Right kidney (tissue), 1 donor: Measurements from ENCODE around the gene DIPK1A.

Experiments used
- DNase-seq: peaks from one replicate; pipeline ENCODE4 v3.0.0-alpha.2; 2016

DIPK1A gene

DNA sequence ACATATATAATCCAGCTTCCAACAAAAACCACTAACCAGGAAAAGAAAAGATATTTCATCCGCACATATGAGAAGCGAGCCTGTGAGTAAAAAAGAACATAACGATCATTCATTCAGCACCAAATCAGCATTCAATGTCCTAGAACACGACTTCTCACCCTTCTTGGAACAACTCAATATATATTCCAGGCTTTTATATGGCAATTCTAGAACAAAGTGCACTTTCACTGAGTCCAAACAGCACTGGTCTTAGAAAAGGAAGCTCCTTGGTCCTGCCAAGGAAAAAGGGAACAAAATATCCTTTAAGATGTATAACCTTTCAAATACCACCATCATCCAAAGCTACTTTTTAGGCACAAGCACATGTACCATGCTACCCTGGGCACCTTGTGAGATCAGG is 84.9 kb downstream of the DIPK1A start:
- no peak for DNase-seq

GRCh38 chr1:92874987-92875386 is 86.3 kb downstream of the DIPK1A start:
- no peak for DNase-seq

DNA sequence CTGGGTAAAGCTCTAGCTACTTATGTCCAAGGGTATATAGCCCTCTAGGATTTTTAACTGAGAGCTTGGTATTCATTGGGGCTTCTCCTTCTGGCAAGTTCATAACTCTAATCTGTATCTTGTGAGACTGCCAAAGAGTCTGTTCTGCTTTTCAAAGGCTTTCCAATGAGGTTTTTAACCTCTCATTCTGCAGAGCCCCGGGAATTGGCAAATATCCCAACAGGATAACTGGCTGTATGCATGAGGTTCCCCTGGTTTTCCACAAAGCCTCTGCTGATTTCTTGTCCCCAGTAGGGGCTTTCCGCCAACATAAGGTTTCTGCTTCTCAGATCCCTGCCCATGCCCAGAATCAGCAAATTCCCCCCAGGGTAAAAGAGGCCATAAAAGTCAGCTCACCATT is 88.5 kb downstream of the DIPK1A start:
- DNase-seq = no peak

GRCh38 chr1:92870591-92870990 is 90.7 kb downstream of the DIPK1A start:
- DNase-seq = no peak

- DNase-seq = no peak
Observed at GRCh38 chr1:92864131-92864530, 97.1 kb downstream of the DIPK1A start.

DNA sequence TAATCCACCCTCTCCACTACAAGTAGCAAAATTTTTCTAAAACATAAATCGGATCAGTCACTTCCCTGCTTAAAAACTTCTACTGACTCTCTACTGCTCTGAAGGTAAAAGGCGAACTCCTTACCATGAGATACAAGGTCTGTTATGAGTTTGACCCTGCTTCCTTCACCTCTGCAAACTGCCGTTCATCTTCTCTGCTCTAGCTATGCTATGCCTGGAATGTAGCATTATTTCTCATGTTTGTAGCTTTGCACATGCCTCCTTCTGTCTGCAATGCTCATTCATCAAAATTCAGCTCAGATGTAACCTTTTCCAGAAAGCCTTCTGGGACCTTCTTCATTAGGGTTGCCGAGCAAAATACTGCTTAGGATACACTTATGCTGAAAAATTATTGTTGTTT is 98.7 kb downstream of the DIPK1A start:
- no peak for DNase-seq

GRCh38 chr1:92859400-92860039 is 101.7 kb downstream of the DIPK1A start:
- DNase-seq = no peak

GRCh38 chr1:92858564-92859399 is 102.5 kb downstream of the DIPK1A start:
- DNase-seq = peak; percentile 65

DNA sequence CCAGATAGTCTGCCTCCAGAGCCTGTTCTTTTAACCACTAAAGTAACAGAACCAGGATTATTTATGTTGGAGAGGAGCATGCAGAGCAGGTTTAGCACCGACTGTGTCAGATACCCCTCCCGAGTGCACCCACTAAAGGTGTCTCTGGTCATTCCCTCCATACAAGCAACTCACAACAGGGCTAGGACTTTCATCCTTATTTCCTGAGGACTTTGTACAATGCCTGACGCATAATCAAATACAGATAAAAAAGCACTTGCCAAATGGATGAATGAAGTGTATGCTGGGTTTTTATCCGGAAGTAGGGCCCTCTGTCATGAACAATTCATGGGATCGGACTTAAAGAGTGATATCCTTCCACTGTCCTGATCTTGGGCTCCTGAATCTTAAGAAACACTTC is 103.4 kb downstream of the DIPK1A start:
- no peak for DNase-seq

- no peak for DNase-seq
Observed at GRCh38 chr1:92855236-92855635, 106.0 kb downstream of the DIPK1A start.

- DNase-seq = no peak
Observed at GRCh38 chr1:92854101-92854785, 107.0 kb downstream of the DIPK1A start.

GRCh38 chr1:92853299-92853698 is 108.0 kb downstream of the DIPK1A start:
- no peak for DNase-seq

GRCh38 chr1:92851729-92852128 is 109.5 kb downstream of the DIPK1A start:
- DNase-seq = no peak

GRCh38 chr1:92850019-92850418 is 111.2 kb downstream of the DIPK1A start:
- DNase-seq = no peak

DNA sequence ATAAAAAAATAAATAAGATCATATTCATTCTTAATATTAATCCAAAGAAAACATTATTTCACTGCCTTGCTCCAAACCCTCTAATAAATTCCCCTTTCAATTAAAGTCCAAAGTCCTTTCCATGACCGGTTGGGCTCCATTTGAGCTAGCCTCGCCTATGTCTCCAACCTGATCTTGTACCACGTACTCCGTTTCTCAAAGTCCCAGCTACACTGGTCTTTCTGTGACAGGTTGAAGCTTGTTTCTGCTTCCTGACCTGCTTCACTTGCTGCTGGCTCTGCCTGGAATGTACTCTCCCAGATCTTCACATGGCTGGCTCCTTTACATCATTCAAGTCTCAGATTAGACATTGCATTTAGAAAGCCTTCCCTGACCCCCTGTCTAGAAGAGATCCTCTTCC is 113.1 kb downstream of the DIPK1A start:
- no peak for DNase-seq

DNA sequence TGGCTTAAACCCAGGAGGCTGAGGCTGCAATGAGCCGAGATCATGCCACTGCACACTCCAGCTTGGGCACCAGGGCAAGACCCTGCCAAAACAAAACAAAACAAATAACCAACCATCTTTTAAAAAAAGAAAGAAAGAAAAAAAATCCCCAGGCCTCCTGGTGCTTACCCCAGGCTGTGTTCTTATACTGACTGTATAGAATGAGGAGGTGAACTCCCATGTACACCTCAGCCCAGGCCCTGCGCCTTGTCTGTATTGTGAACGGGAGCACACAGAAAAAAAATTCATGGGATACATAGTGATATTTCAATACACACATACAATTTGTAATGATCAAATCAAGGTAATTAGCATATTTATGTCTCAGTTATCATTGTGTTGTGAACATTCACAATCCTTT is 115.4 kb downstream of the DIPK1A start:
- DNase-seq = no peak

DNA sequence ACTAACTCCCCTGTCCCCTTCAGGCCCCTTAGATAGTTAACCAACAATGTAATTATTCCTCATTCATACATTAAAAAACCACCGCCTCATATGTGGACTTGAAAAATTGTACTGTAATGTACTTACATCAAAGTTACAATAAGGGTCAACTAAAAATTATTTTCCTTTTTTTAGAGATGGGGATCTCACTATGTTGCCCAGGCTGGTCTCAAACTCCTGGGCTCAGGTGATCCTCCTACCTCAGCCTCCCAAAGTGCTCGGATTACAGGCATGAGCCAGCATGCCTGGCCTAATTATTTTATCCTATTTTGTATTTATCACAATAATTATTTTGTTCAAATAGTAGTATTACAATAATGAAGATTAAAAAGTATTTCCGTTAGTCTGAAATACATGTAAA is 116.8 kb downstream of the DIPK1A start:
- no peak for DNase-seq

- no peak for DNase-seq
Observed at GRCh38 chr1:92843429-92844352, 117.6 kb downstream of the DIPK1A start.

- no peak for DNase-seq
Observed at GRCh38 chr1:92843046-92843423, 118.2 kb downstream of the DIPK1A start.

- DNase-seq = no peak
Observed at GRCh38 chr1:92842082-92843045, 118.9 kb downstream of the DIPK1A start.

- DNase-seq = no peak
Observed at GRCh38 chr1:92840600-92840999, 120.7 kb downstream of the DIPK1A start.
